GM12878 (cell line): ENCODE results near the gene RXFP1. TPM values are rescaled to one million over a fixed set of nuclear protein-coding genes. Genes with fewer than 3 reads are reported as not detected.

Experiments used
- ATAC-seq: fragments of 200-7000 bp; cut with Tn5 transposase; 3 replicates; pipeline ENCODE4 v1.9.1; 2020; ENCODE audit warnings: mild to moderate bottlenecking, moderate library complexity
- BruUV-seq: library from RNA; stranded (reverse); fragments of 400-500 nt; replicated peaks from 2 replicates; lab custom pipeline; 2021; lab: Mats Ljungman, UMichigan
- CTCF ChIA-PET: fragments of 300-600 bp; sonication (Branson Sonifier 250); formaldehyde crosslinking; extraction: SDS; loops from one replicate; lab custom pipeline; 2021; ENCODE audit warnings: inconsistent platforms; lab: Yijun Ruan, JAX
- POLR2A ChIA-PET: fragments of 350-600 bp; formaldehyde crosslinking; extraction: SDS; loops from one replicate; lab custom pipeline; 2021; ENCODE audit warnings: inconsistent platforms; lab: Charles Lee
- RAD21 ChIA-PET: fragments of 300-600 bp; sonication (Branson Sonifier 250); formaldehyde crosslinking; loops from one replicate; lab custom pipeline; 2023; ENCODE audit warnings: antibody characterized with exemption; ENCODE audit not compliant: unreplicated experiment; lab: Charles Lee
- SMC1A ChIA-PET: fragments of 300-600 bp; sonication (Branson Sonifier 250); formaldehyde crosslinking; loops from one replicate; lab custom pipeline; 2023; ENCODE audit not compliant: unreplicated experiment, uncharacterized antibody; lab: Charles Lee
- DNase-seq: peaks from one replicate; pipeline ENCODE4 v3.0.0-alpha.2; 2011; ENCODE audit warnings: low read depth, low spot score
- FAIRE-seq: peaks from 3 replicates; lab custom pipeline; 2011; peaks lifted over from hg19 to GRCh38; lab: Jason Lieb, UNC
- H2AFZ ChIP-seq: 2 replicates; pipeline ENCODE4 v1.6.0; 2011; ENCODE audit warnings: low read depth, low read length, control low read depth; ENCODE audit not compliant: control insufficient read depth
- H3K27ac ChIP-seq: 2 replicates; pipeline ENCODE4 v1.5.1; 2011; ENCODE audit warnings: control low read depth; ENCODE audit not compliant: control insufficient read depth, insufficient read depth
- H3K27me3 ChIP-seq, 2 experiments: replicated peaks in 1 of 2; 2 replicates each; pipeline versions ENCODE4 v1.6.0 to v1.6.1; 2011; ENCODE audit warnings: low read length in 1 of 2; ENCODE audit not compliant: control insufficient read depth in 2 of 2, insufficient read depth in 2 of 2
- H3K36me3 ChIP-seq, 2 experiments: 2 replicates each; pipeline ENCODE4 v1.5.1; 2011; ENCODE audit warnings: low read length in 1 of 2; ENCODE audit not compliant: control insufficient read depth in 2 of 2, insufficient read depth in 2 of 2
- H3K4me1 ChIP-seq: 2 replicates; pipeline ENCODE4 v1.6.1; 2011; ENCODE audit warnings: mild to moderate bottlenecking, low read length, moderate library complexity, mixed read lengths; ENCODE audit not compliant: control insufficient read depth, insufficient read depth
- H3K4me2 ChIP-seq: 2 replicates; pipeline ENCODE4 v1.6.0; 2011; ENCODE audit warnings: control low read depth; ENCODE audit not compliant: control insufficient read depth, insufficient read depth
- H3K4me3 ChIP-seq: fragments of 200-600 bp; sonication (generic); 2 replicates; pipeline ENCODE4 v1.5.1; 2016
- H3K79me2 ChIP-seq: 2 replicates; pipeline ENCODE4 v1.6.0; 2011; ENCODE audit warnings: low read length; ENCODE audit not compliant: control insufficient read depth, insufficient read depth
- H3K9ac ChIP-seq: 2 replicates; pipeline ENCODE4 v1.8.0; 2011; ENCODE audit warnings: low read length, control low read depth, mixed read lengths; ENCODE audit not compliant: control insufficient read depth, insufficient read depth
- H3K9me3 ChIP-seq: replicated peaks from 3 replicates; pipeline ENCODE4 v1.5.1; 2011; ENCODE audit warnings: mild to moderate bottlenecking, low read length; ENCODE audit not compliant: control insufficient read depth, insufficient read depth
- H4K20me1 ChIP-seq: 2 replicates; pipeline ENCODE4 v1.6.0; 2011; ENCODE audit not compliant: control insufficient read depth, insufficient read depth
- MTA2 ChIP-seq: fragments of 450-650 bp; IDR thresholded peaks from 2 replicates; pipeline ENCODE4 v1.6.1; 2016; ENCODE audit warnings: low read depth, mild to moderate bottlenecking, moderate library complexity
- in situ Hi-C: fragments of 300-500 bp; cut with MboI; formaldehyde crosslinking; loops from 9 replicates; pipeline ENCODE4 v1.14.3; 2018; ENCODE audit warnings: mixed read lengths
- intact Hi-C: fragments of 100-400 bp; cut with micrococcal nuclease; formaldehyde crosslinking; loops from one replicate; pipeline ENCODE4 v1.14.2; 2022; ENCODE audit not compliant: unreplicated experiment
- polyA plus RNA-seq, 11 experiments: library from polyadenylated mRNA; depleted of rRNA in 4 of 11; unstranded in 6 of 11; stranded (reverse) in 5 of 11; fragments of >200 nt; fragmentation: Nextera tagmentation in 4 of 11; fragmentation: Illumina TruSeq in 1 of 11; extraction: Ambion mirVana in 4 of 11; extraction: Trizol in 1 of 11; gene quantifications; 1 replicate in 1 of 11; 2 replicates in 10 of 11; pipeline versions ENCODE4 v1.2.1 to v1.2.3, GENCODE V29; 2011 to 2016; ENCODE audit warnings: inconsistent platforms in 2 of 11, missing spikeins in 2 of 11, low read depth in 1 of 11
- total RNA-seq, 4 experiments: library from RNA; depleted of rRNA in 3 of 4; stranded (reverse); fragments of >200 nt in 3 of 4; fragmentation: Illumina TruSeq in 1 of 4; extraction: Trizol in 1 of 4; gene quantifications; 2 replicates each; pipeline versions ENCODE4 v1.2.1 to v1.2.3, GENCODE V29; 2013 to 2021
- TF ChIP-seq, protein P1 (sequence below): IDR thresholded peaks from 2 replicates; pipeline ENCODE4 v1.6.1; 2011; ENCODE audit warnings: mild to moderate bottlenecking, low read depth, low read length, moderate library complexity; ENCODE audit not compliant: insufficient replicate concordance

The RXFP1 gene
- total and polyA plus RNA-seq, 10 of the 15 experiments (the other 5 are each of a cell fraction or from before 2014, with no cell fraction given): 0.12 TPM; not detected in 9

DNA sequence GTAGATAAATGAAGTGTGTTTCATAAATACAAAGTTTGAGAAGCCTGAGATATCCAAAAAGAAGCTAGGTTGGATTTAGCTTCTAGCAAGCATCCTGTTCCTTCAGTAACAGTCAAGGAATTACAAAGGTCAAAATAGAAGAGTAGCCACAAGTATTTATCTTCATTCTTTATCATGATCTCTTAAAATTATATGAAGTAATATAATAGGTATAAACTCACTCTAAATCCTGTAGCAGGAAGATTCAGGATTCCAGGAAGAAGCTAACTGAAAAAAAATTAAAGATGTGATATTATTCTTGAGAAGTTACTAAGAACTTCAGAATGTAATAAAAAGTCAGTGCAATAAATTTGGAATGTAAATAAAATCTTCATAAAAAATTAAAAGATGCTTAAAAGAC lies 31.1 kb upstream of the RXFP1 start:
- Histone ChIP-seq H3K79me2 (no peaks in the 10 kb centered on the region), H3K27me3 (no peaks in the 10 kb centered on the region), H3K4me1 (no peaks in the 10 kb centered on the region), H3K9ac (no peak overlapping the region), H3K4me2 (no peak overlapping the region), H3K36me3 (no peaks in the 10 kb centered on the region), H3K9me3 (no peaks in the 10 kb centered on the region), H2AFZ (no peak overlapping the region), H3K27ac (no peak overlapping the region), H3K4me3 (no peak overlapping the region), H4K20me1 (no peaks in the 10 kb centered on the region)
- intact Hi-C loops: loop anchor here (10.0 kb wide), 1 partner anchor 714 kb away; no protein-coding TSS in a partner anchor
- ATAC-seq: no peak
- TF ChIP-seq, protein P1, sequence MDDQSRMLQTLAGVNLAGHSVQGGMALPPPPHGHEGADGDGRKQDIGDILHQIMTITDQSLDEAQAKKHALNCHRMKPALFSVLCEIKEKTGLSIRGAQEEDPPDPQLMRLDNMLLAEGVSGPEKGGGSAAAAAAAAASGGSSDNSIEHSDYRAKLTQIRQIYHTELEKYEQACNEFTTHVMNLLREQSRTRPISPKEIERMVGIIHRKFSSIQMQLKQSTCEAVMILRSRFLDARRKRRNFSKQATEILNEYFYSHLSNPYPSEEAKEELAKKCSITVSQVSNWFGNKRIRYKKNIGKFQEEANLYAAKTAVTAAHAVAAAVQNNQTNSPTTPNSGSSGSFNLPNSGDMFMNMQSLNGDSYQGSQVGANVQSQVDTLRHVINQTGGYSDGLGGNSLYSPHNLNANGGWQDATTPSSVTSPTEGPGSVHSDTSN: no peak
- BruUV-seq: no TSS peak
- CTCF ChIA-PET: interaction anchor here (0.6 to 1.0 kb wide), 2 partner anchors 47 to 747 kb away, joined by 4 read pairs; no protein-coding TSS in a partner anchor
- SMC1A ChIA-PET: interaction anchor here (1.3 kb wide), 1 partner anchor 109 kb away, joined by 3 read pairs; no protein-coding TSS in a partner anchor
- RAD21 ChIA-PET: no interaction called here
- DNase-seq: no peak
- POLR2A ChIA-PET: no interaction called here
- in situ Hi-C loops: no loop called here
- no peak for FAIRE-seq

DNA sequence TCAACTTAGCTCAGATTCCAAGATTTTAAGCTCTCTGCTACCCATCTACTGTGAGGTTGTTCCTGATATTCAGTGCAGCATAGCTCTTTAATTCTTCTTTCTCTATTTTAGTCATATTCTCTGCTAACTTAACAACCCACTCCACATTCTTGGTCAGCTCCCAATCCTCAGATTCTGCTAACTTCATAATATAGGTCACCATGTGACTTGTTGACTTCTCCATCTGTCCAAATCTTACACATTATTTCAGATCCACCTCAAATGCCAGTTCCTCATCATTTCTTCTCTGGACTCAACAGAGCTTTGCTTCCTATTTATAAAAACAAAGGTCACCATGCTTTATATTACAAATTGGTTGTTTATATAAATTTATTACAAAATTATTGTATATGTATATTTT lies 29.3 kb upstream of the RXFP1 start:
- SMC1A ChIA-PET: interaction anchor here (1.1 to 1.3 kb wide), 2 partner anchors 9 to 524 kb away, joined by 3 to 6 read pairs; no protein-coding TSS in a partner anchor
- intact Hi-C loops (loop anchor here (10.0 kb wide), 1 partner anchor 712 kb away; no protein-coding TSS in a partner anchor), in situ Hi-C loops (no loop called here)
- Histone ChIP-seq H3K9ac (no peak overlapping the region), H3K36me3 (no peaks in the 10 kb centered on the region), H4K20me1 (no peaks in the 10 kb centered on the region), H3K9me3 (no peaks in the 10 kb centered on the region), H3K27ac (no peak overlapping the region), H3K4me1 (no peaks in the 10 kb centered on the region), H3K4me2 (no peak overlapping the region), H3K4me3 (no peak overlapping the region), H2AFZ (no peak overlapping the region), H3K27me3 (no peaks in the 10 kb centered on the region), H3K79me2 (no peaks in the 10 kb centered on the region)
- RAD21 ChIA-PET: interaction anchor here (0.9 kb wide), 1 partner anchor 132 kb away, joined by 3 read pairs; no protein-coding TSS in a partner anchor
- DNase-seq (no peak), ATAC-seq (no peak), FAIRE-seq (no peak)
- no peak for TF ChIP-seq MTA2
- POLR2A ChIA-PET: no interaction called here
- CTCF ChIA-PET: interaction anchor here (0.7 to 1.9 kb wide), 2 partner anchors 84 to 86 kb away, joined by 3 to 6 read pairs; no protein-coding TSS in a partner anchor
- BruUV-seq: no TSS peak
